ENCODE data around the gene SPINK7.

Gene SPINK7

GRCh38 chr5:148343603-148344487, 31.6 kb downstream of the SPINK7 start:
- no peak for DNase-seq (ENCODE audit: low read depth, low spot score)

- no peak for DNase-seq (ENCODE audit: low read depth, low spot score)
Observed at GRCh38 chr5:148347706-148348105, 35.5 kb downstream of the SPINK7 start.

DNA sequence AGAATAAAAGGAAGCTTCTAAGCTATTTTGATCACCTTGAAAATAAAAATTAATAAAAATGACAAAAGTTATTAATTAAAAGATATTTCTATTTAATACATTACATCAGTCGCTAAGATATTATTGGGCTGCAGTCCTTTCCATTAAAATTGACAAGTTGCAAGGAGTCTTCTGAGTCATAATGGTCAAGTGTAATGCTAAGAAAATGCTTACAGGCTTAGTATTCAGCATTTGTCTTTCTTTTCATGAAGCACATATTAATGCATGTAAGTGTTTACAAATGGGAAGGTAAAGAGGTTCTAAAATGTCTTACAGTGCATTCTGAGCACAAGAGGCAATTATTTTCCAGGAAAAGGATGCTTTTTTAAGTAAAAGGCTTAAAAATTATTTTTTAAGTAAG, 40.5 kb downstream of the SPINK7 start:
- DNase-seq (ENCODE audit: low read depth, low spot score), result no peak

DNA sequence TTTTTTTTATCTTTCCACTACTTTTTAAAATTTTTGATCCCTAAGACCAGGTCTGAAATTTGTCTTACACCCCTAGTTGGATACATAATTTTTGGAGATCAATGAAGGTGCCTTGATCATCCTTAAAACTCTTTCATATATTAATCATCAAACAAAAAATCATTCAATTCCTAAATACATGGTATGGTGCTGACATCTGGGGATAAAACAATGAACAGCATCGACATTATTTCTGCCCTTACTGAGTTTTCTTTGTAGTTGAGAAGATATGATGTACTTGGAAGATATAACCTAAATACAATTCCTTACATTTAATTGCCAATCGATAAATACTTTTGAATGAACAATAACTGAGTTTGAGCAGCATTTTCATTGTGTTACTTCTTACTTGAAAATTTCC, 41.4 kb downstream of the SPINK7 start:
- no peak for DNase-seq (ENCODE audit: low read depth, low spot score)

GRCh38 chr5:148364343-148364742, 52.1 kb downstream of the SPINK7 start:
- no peak for DNase-seq (ENCODE audit: low read depth, low spot score)
